Measurements from ENCODE around the gene P2RY4. TPM values are rescaled to one million over a fixed set of nuclear protein-coding genes. Genes with fewer than 3 reads are reported as not detected.
"Not testable (repeated sequence)": the region's sequence is repeated elsewhere in the genome, so short reads cannot be mapped to it uniquely, and the experiment has no call there.

Gene P2RY4
- total RNA-seq, 1 donor from 2014 or later: 0.42 TPM

GRCh38 chrX:70244881-70245280 is 15.1 kb downstream of the P2RY4 start:
- no peak for DNase-seq (ENCODE audit: low spot score)

GRCh38 chrX:70243601-70244000 is 16.4 kb downstream of the P2RY4 start:
- not testable (repeated sequence) for DNase-seq (ENCODE audit: low spot score)

DNA sequence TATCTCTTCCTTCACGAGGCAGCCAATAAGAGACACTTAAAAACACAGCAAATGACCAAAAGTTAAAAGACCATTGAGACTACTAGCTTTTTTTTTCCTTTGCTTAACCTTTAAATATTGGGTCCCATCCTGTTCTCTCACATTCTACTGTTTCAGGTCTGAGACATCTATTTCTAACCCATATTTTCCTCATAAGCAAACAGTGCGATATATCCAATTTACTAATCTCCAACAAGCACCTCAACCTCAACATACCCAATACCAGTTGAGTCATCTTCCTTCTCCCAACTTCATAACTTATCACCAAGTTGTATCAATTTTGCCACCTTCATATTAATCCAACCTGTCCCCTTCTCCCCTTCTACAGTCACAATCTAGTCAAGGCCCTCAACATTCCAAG is 18.5 kb downstream of the P2RY4 start:
- no peak for DNase-seq (ENCODE audit: low spot score)

- no peak for DNase-seq (ENCODE audit: low spot score)
These were observed 19.3 kb downstream of the P2RY4 start for GRCh38 chrX:70240751-70241150.

- DNase-seq (ENCODE audit: low spot score): no peak
These were observed 25.6 kb downstream of the P2RY4 start, which contains the start of gene AWAT1 for GRCh38 chrX:70234355-70234754. AWAT1 (plus strand) TSS chrX:70234655; CDS start chrX:70234696, 41 bp downstream.

DNA sequence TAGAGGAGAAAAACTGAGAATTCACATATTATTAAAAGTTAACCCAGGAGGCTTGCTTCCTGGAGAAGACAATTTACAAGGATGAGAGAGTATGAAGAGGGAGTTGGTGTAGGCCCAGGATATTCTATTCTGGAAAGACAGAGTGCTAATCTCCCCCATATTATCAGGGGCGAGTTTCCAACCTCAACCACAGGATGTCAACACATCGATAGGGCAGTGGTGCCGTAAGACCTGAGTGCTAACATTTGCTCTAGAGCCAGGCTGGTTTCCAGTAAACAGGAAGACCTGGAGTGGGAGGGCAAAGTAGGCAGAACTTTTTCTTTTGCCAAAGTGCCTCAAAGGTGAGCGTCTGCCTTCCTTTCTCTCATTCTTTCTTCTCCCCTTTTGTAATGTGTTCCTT is 28.3 kb downstream of the P2RY4 start:
- no peak for DNase-seq (ENCODE audit: low spot score)

DNA sequence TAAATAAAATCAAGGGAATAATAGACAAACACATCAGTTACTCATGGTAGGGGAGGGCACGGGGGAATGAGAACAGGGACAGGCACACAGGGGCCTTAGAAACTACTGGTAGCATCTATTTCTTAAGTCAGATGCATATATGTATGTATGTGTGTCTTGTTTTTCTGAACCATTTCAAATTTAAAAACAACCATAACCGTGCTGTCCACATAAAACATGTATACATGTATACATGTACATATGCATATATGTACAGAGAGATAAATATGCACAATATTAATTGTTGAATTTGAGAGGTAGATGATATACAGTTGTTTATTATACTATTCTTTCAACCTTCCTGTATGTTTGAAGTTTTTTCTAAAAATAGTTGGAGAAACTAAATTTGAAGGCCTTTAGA is 33.3 kb downstream of the P2RY4 start:
- no peak for DNase-seq (ENCODE audit: low spot score)

DNA sequence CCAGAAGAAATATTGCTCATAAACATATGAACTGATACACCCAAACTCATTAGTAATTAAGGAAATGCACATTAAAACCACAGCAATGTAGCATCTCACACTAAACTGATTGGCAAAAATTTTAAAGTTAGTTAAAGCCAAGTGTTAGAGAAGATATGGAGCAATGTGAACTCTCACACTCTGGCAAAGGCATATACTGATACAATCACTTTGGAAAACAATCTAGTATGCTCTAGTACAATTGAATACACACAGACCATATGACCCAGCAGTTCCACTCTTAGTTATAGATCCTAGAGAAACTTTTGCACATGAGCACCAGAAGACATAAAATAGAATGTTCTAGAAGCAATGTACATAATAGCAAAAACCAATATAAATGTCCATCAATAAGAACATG is 34.0 kb downstream of the P2RY4 start:
- no peak for DNase-seq (ENCODE audit: low spot score)

DNA sequence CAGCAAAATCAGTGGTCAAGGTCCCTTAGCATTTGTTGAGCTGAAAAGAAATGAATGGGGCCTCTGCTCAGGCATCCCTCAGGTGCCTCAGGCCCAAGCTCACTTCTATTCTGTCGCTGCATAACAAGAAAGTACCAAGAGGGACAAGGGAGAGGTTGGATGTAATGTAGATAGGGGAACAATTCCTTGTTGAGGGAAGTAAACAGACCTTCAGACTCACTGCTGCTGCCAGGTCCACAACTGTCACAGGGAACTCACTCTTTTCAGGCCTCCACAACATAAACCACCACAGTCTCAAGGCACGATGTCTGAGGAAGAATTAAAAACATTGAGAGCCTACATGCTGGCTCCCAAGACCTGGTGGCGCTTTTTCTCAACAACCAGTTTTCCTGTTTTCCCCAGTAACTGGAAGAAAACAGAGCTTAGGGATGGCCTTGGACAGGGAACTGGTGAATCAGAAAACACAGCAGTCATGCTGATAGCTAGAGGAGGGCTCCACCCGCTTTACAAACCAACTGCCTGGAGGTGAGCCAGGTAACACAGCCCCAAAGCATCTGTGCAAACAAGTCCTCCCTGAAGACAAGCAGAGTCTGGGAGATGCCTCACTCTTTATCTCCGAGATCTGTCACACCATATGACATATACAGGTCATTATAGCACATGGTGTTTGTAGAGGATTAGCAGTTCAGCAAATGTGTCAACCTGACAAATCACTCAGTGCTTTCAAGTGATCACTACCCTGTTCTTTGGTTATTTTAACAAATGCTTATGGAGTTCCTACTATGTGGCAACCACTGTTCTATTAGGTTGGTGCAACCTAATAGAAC is 39.9 kb downstream of the P2RY4 start:
- DNase-seq (ENCODE audit: low spot score): no peak

GRCh38 chrX:70209570-70209969 is 50.4 kb downstream of the P2RY4 start:
- not testable (repeated sequence) for DNase-seq (ENCODE audit: low spot score)

DNA sequence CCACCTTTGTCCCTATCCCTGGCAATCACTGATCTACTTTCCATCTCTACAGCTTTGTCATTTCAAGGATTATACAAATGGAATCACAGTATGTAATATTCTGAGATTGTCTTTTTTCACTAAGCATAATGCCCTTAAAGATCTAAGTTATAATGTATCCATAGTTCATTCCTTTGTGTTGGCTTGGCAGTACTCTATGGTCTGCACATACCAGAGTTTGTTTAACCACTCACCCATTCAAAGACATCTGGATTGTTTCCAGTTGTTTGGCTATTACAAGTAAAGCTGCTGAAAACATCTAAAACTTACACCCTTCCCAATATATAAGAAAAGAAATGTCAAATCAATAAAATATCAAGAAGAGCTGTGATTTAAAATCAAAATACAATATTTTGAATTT is 51.5 kb downstream of the P2RY4 start:
- no peak for DNase-seq (ENCODE audit: low spot score)

Other genes starting within 250 kb of the P2RY4 start
- not detected for gene AWAT2, start 210.3 kb downstream of the P2RY4 start, total RNA-seq
- not detected for gene OTUD6A, start 197.7 kb downstream of the P2RY4 start, total RNA-seq
- 30.4 TPM for gene IGBP1, start 126.8 kb downstream of the P2RY4 start, total RNA-seq
- not detected for gene DGAT2L6, start 82.7 kb downstream of the P2RY4 start, total RNA-seq
- not detected for gene AWAT1, start 25.5 kb downstream of the P2RY4 start, total RNA-seq
- not detected for gene ARR3, start 8.1 kb upstream of the P2RY4 start, total RNA-seq
- not detected for gene RAB41, start 22.0 kb upstream of the P2RY4 start, total RNA-seq
- 31.1 TPM for gene PDZD11, start 29.7 kb upstream of the P2RY4 start, total RNA-seq
- 0.13 TPM for gene KIF4A, start 29.9 kb upstream of the P2RY4 start, total RNA-seq
- not detected for gene GDPD2, start 163.1 kb upstream of the P2RY4 start, total RNA-seq
- 4.6 TPM for gene DLG3, start 184.6 kb upstream of the P2RY4 start, total RNA-seq

Data from mesenteric fat pad (tissue), 1 donor.